LNCaP clone FGC (cell line): ENCODE results near the gene PLXNA4.

Experiments
- DNase-seq: peaks from one replicate; pipeline ENCODE4 v3.0.0-alpha.2; 2011; ENCODE audit warnings: low read depth
- H3K4me3 ChIP-seq: 2 replicates; pipeline ENCODE4 v1.5.1; 2011; ENCODE audit warnings: mild to moderate bottlenecking, low read depth, low read length, control low read depth
- CTCF ChIP-seq: IDR thresholded peaks from 2 replicates; pipeline ENCODE4 v1.5.1; 2012; ENCODE audit warnings: mild to moderate bottlenecking; ENCODE audit not compliant: control insufficient read depth, insufficient read depth; ENCODE audit errors: extremely low read depth

Gene PLXNA4

GRCh38 chr7:132485600-132486273 lies 90.5 kb downstream of the PLXNA4 start:
- no peak overlapping the region for H3K4me3 ChIP-seq
- TF ChIP-seq CTCF = no peak
- no peak for DNase-seq

GRCh38 chr7:132485136-132485535 lies 91.1 kb downstream of the PLXNA4 start:
- no peak overlapping the region for H3K4me3 ChIP-seq
- no peak for DNase-seq
- TF ChIP-seq CTCF = no peak

GRCh38 chr7:132482866-132483265 lies 93.4 kb downstream of the PLXNA4 start:
- H3K4me3 ChIP-seq = no peak overlapping the region
- no peak for TF ChIP-seq CTCF
- DNase-seq = no peak

- DNase-seq = no peak
- TF ChIP-seq CTCF = no peak
- no peak overlapping the region for H3K4me3 ChIP-seq
These were observed 95.7 kb downstream of the PLXNA4 start for GRCh38 chr7:132480534-132480933.

GRCh38 chr7:132476541-132476940 lies 99.7 kb downstream of the PLXNA4 start:
- no peak for DNase-seq
- no peak overlapping the region for H3K4me3 ChIP-seq
- TF ChIP-seq CTCF = no peak

- H3K4me3 ChIP-seq = no peak overlapping the region
These were observed 100.6 kb downstream of the PLXNA4 start for GRCh38 chr7:132475669-132476116.

More at GRCh38 chr7:132475669-132476116, 100.6 kb downstream of the PLXNA4 start:
- no peak for TF ChIP-seq CTCF
- DNase-seq = no peak
